Tibial nerve (tissue), 4 donors: ENCODE data around the gene PURB. TPM values are rescaled to one million over a fixed set of nuclear protein-coding genes. Genes with fewer than 3 reads are reported as not detected.

ENCODE experiments used
- DNase-seq, 2 donors: peaks; one replicate each; pipeline ENCODE4 v3.0.0-alpha.2; 2019; ENCODE audit warnings: low spot score in 2 of 2
- H3K27ac ChIP-seq, 4 donors: fragments of 200-600 bp; sonication (generic) in 3 of 4; one replicate each; pipeline ENCODE4 v1.5.1; 2017 to 2019; ENCODE audit warnings: mild to moderate bottlenecking in 1 of 4
- H3K27me3 ChIP-seq, 2 donors: fragments of 200-600 bp; sonication (generic) in 1 of 2; one replicate each; pipeline versions ENCODE4 v1.5.1 to v1.6.0; 2017 to 2019
- H3K36me3 ChIP-seq, 3 donors: fragments of 200-600 bp; sonication (generic); one replicate each; pipeline ENCODE4 v1.5.1; 2018 to 2019
- H3K4me1 ChIP-seq, 4 donors: fragments of 200-600 bp; sonication (generic) in 3 of 4; one replicate each; pipeline ENCODE4 v1.5.1; 2017 to 2019
- H3K4me3 ChIP-seq, 4 donors: fragments of 200-600 bp; sonication (generic) in 3 of 4; one replicate each; pipeline ENCODE4 v1.5.1; 2017 to 2019; ENCODE audit warnings: mild to moderate bottlenecking in 1 of 4, moderate library complexity in 1 of 4
- H3K9me3 ChIP-seq, 4 donors: fragments of 200-600 bp; sonication (generic) in 3 of 4; one replicate each; pipeline ENCODE4 v1.5.1; 2017 to 2019
- CTCF ChIP-seq, 5 experiments: fragments of 200-600 bp in 3 of 5; fragments of 450-650 bp in 2 of 5; sonication (generic) in 3 of 5; IDR thresholded peaks; one replicate each; pipeline ENCODE4 v1.5.1; 2016 to 2019; ENCODE audit warnings: antibody characterized with exemption in 5 of 5, mild to moderate bottlenecking in 3 of 5, moderate library complexity in 2 of 5
- EP300 ChIP-seq, 2 donors: sonication (generic); formaldehyde crosslinking; IDR thresholded peaks; one replicate each; pipeline ENCODE4 v1.6.1; 2017; ENCODE audit warnings: antibody characterized with exemption in 2 of 2, mild to moderate bottlenecking in 1 of 2
- POLR2A ChIP-seq, 2 donors: fragments of 450-650 bp; IDR thresholded peaks; one replicate each; pipeline ENCODE4 v1.6.1; 2017; ENCODE audit warnings: antibody characterized with exemption in 2 of 2, mild to moderate bottlenecking in 2 of 2, moderate library complexity in 2 of 2
- WGBS, 2 donors: methylation state at CpG; one replicate each; pipeline ENCODE4 v1.1.5; 2018; 5-methylcytosine and 5-hydroxymethylcytosine counted together
- total RNA-seq, 4 donors: library from RNA; depleted of rRNA; stranded (reverse); fragments of >200 nt; gene quantifications; one replicate each; pipeline ENCODE4 v1.1.0, GENCODE V29; 2016

The PURB gene
- total RNA-seq, 4 donors from 2014 or later = 20.0 to 26.4 (median 23.3) TPM

GRCh38 chr7:44838751-44839150 lies 46.6 kb downstream of the PURB start:
- no peak for TF ChIP-seq CTCF (IDR thresholded peaks at IDR 0.05)
- no peak for TF ChIP-seq EP300 (IDR thresholded peaks at IDR 0.05)
- no peak for TF ChIP-seq POLR2A (IDR thresholded peaks at IDR 0.05)

GRCh38 chr7:44827567-44827966 lies 57.8 kb downstream of the PURB start:
- no peak overlapping the region for H3K4me3 ChIP-seq
- H3K27ac ChIP-seq = no peak overlapping the region
- 34 to 46% methylated on average over 3 of the region's 3 CpGs for WGBS, 2 donors
- no peaks in the 10 kb centered on the region for H3K27me3 ChIP-seq
- no peak for DNase-seq
- peaks cover 0 to 62% (median 6%) of the 10 kb centered on the region in 3 donors for H3K36me3 ChIP-seq
- no peak for TF ChIP-seq CTCF (IDR thresholded peaks at IDR 0.05)
- no peak for TF ChIP-seq POLR2A (IDR thresholded peaks at IDR 0.05)
- no peak for TF ChIP-seq EP300 (IDR thresholded peaks at IDR 0.05)
- H3K9me3 ChIP-seq = no peaks in the 10 kb centered on the region
- peaks cover 0 to 16% (median 0%) of the 10 kb centered on the region in 4 donors for H3K4me1 ChIP-seq

More at GRCh38 chr7:44838751-44839150, 46.6 kb downstream of the PURB start:
- 28 to 37% methylated on average over 2 of the region's 2 CpGs for WGBS, 2 donors
- Histone ChIP-seq H3K4me1 (peaks cover 0 to 17% (median 0%) of the 10 kb centered on the region in 4 donors), H3K27me3 (no peaks in the 10 kb centered on the region), H3K27ac (no peak overlapping the region), H3K4me3 (no peak overlapping the region), H3K36me3 (peaks cover 0 to 76% (median 5%) of the 10 kb centered on the region in 3 donors), H3K9me3 (no peaks in the 10 kb centered on the region)
- DNase-seq = no peak

Other genes starting within 250 kb of the PURB start
- gene ZMIZ2, start 136.7 kb downstream of the PURB start, total RNA-seq = 10 to 100 TPM; 24.7 to 48.9 (median 32.7) TPM
- 1,000 to 10,000 TPM in 2 of 4 donors, 100 to 1,000 TPM in 2; 803 to 1,127 (median 967) TPM for gene PPIA, start 88.8 kb downstream of the PURB start, total RNA-seq
- gene H2AZ2, start 37.4 kb downstream of the PURB start, total RNA-seq = 100 to 1,000 TPM in 3 of 4 donors, 10 to 100 TPM in 1; 97.5 to 136 (median 126) TPM
- gene MYO1G, start 93.5 kb upstream of the PURB start, total RNA-seq = 10 to 100 TPM in 1 of 4 donors, 1 to 10 TPM in 2, under 1 TPM in 1; 0.84 to 10.5 (median 3.3) TPM
- gene CCM2, start 114.7 kb upstream of the PURB start, total RNA-seq = 10 to 100 TPM; 41.1 to 46.3 (median 44.0) TPM
- 1 to 10 TPM; 6.1 to 7.8 (median 6.7) TPM for gene NACAD, start 203.4 kb upstream of the PURB start, total RNA-seq
- 10 to 100 TPM; 32.3 to 81.3 (median 54.0) TPM for gene TBRG4, start 226.2 kb upstream of the PURB start, total RNA-seq